Esophagus muscularis mucosa (tissue), 4 donors: ENCODE measurements around the gene UPF3A. TPM values are rescaled to one million over a fixed set of nuclear protein-coding genes. Genes with fewer than 3 reads are reported as not detected.

Experiments
- DNase-seq: peaks from one replicate; pipeline ENCODE4 v3.0.0-alpha.2; 2017; ENCODE audit errors: extremely low spot score
- H3K27ac ChIP-seq, 4 donors: fragments of 200-600 bp; sonication (generic); replicated peaks in 1 of 4; 1 replicate in 3 of 4; 2 replicates in 1 of 4; pipeline ENCODE4 v1.5.1; 2016 to 2019; ENCODE audit warnings: mild to moderate bottlenecking in 1 of 4
- H3K27me3 ChIP-seq, 4 donors: fragments of 200-600 bp; sonication (generic); one replicate each; pipeline versions ENCODE4 v1.5.1 to v1.6.0; 2016 to 2019
- H3K36me3 ChIP-seq, 4 donors: fragments of 200-600 bp; sonication (generic); one replicate each; pipeline ENCODE4 v1.5.1; 2016 to 2019
- H3K4me1 ChIP-seq, 4 donors: fragments of 200-600 bp; sonication (generic); one replicate each; pipeline ENCODE4 v1.5.1; 2016 to 2019
- H3K4me3 ChIP-seq, 4 donors: fragments of 200-600 bp; sonication (generic); 1 replicate in 2 of 4; 2 replicates in 2 of 4; pipeline ENCODE4 v1.5.1; 2016 to 2019; ENCODE audit warnings: mild to moderate bottlenecking in 4 of 4, moderate library complexity in 1 of 4
- H3K9me3 ChIP-seq, 4 donors: fragments of 200-600 bp; sonication (generic); 1 replicate in 3 of 4; 2 replicates in 1 of 4; pipeline ENCODE4 v1.5.1; 2016 to 2019
- EP300 ChIP-seq: sonication (generic); formaldehyde crosslinking; IDR thresholded peaks from one replicate; pipeline ENCODE4 v1.6.1; 2017; ENCODE audit warnings: antibody characterized with exemption
- POLR2A ChIP-seq: fragments of 450-650 bp; IDR thresholded peaks from one replicate; pipeline ENCODE4 v1.6.1; 2017; ENCODE audit warnings: antibody characterized with exemption, moderate library complexity, mild to moderate bottlenecking, low read depth
- POLR2AphosphoS5 ChIP-seq, 2 donors: sonication (generic); formaldehyde crosslinking; IDR thresholded peaks; one replicate each; pipeline ENCODE4 v1.6.1; 2017; ENCODE audit warnings: antibody characterized with exemption in 2 of 2
- WGBS: methylation state at CpG from one replicate; pipeline ENCODE4 v1.1.5; 2018; 5-methylcytosine and 5-hydroxymethylcytosine counted together
- intact Hi-C: fragments of 100-400 bp; cut with DNase I; formaldehyde crosslinking; loops from one replicate; pipeline ENCODE4 v1.15.1; 2023
- total RNA-seq, 4 donors: library from RNA; depleted of rRNA; stranded (reverse); fragments of >200 nt; gene quantifications; one replicate each; pipeline versions ENCODE4 v1.1.0 to v1.2.1, GENCODE V29; 2016
- TF ChIP-seq, protein P1 (sequence below), 3 experiments: fragments of 200-600 bp in 2 of 3; fragments of 450-650 bp in 1 of 3; sonication (generic) in 2 of 3; IDR thresholded peaks; one replicate each; pipeline ENCODE4 v1.5.1; 2017 to 2019; ENCODE audit warnings: antibody characterized with exemption in 3 of 3, mild to moderate bottlenecking in 2 of 3, moderate library complexity in 1 of 3

The UPF3A gene
- total RNA-seq, 4 donors from 2014 or later: 25.2 to 43.2 (median 35.6) TPM

DNA sequence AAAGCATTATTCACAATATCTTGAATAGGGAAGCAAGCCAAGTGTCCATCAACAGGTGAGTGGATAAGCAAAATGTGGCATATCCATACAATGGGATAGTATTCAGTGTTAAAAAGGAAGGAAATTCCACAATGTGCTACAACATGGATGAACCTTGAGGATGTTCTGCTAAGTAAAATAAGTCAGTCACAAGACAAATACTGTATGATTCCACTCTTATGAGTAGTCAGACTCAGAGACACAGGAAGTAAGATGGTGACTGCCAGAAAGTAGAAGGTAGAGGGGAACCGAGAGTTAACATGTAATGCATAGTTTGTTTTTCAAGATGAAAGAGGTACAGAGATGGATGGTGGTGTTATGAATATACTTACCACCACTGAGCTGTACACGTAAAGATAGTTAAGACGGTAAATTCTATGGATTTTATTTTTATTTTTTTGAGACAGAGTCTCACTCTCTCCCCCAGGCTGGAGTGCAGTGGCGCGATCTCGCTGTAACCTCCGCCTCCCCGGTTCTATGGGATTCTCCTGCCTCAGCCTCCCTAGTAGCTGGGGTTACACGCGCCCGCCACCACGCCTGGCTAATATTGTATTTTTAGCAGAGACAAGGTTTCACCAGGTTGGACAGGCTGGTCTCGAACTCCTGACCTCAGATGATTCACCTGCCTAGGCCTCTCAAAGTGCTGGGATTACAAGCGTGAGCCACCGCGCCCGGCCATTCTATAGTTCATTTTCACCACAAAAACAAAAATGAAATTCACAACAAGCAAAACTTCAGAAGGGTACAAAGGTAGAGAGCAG lies 31.9 kb downstream of the UPF3A start:
- peaks cover 26 to 40% (median 38%) of the 10 kb centered on the region in 4 donors for H3K4me1 ChIP-seq
- intact Hi-C loops: no loop called here
- H3K27ac ChIP-seq: peak overlapping the region; percentile 93 to 98 (median 94)
- DNase-seq: no peak
- no peaks in the 10 kb centered on the region for H3K9me3 ChIP-seq
- H3K27me3 ChIP-seq: no peaks in the 10 kb centered on the region
- no peak for TF ChIP-seq POLR2A
- no peak for TF ChIP-seq POLR2AphosphoS5 (IDR thresholded peaks at IDR 0.05)
- TF ChIP-seq EP300: no peak
- TF ChIP-seq, protein P1, sequence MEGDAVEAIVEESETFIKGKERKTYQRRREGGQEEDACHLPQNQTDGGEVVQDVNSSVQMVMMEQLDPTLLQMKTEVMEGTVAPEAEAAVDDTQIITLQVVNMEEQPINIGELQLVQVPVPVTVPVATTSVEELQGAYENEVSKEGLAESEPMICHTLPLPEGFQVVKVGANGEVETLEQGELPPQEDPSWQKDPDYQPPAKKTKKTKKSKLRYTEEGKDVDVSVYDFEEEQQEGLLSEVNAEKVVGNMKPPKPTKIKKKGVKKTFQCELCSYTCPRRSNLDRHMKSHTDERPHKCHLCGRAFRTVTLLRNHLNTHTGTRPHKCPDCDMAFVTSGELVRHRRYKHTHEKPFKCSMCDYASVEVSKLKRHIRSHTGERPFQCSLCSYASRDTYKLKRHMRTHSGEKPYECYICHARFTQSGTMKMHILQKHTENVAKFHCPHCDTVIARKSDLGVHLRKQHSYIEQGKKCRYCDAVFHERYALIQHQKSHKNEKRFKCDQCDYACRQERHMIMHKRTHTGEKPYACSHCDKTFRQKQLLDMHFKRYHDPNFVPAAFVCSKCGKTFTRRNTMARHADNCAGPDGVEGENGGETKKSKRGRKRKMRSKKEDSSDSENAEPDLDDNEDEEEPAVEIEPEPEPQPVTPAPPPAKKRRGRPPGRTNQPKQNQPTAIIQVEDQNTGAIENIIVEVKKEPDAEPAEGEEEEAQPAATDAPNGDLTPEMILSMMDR (IDR thresholded peaks at IDR 0.05): no peak
- no peaks in the 10 kb centered on the region for H3K36me3 ChIP-seq
- 87% methylated on average over 17 of the region's 17 CpGs for WGBS
- H3K4me3 ChIP-seq: peak overlapping the region; percentile 82 to 92 (median 84)

DNA sequence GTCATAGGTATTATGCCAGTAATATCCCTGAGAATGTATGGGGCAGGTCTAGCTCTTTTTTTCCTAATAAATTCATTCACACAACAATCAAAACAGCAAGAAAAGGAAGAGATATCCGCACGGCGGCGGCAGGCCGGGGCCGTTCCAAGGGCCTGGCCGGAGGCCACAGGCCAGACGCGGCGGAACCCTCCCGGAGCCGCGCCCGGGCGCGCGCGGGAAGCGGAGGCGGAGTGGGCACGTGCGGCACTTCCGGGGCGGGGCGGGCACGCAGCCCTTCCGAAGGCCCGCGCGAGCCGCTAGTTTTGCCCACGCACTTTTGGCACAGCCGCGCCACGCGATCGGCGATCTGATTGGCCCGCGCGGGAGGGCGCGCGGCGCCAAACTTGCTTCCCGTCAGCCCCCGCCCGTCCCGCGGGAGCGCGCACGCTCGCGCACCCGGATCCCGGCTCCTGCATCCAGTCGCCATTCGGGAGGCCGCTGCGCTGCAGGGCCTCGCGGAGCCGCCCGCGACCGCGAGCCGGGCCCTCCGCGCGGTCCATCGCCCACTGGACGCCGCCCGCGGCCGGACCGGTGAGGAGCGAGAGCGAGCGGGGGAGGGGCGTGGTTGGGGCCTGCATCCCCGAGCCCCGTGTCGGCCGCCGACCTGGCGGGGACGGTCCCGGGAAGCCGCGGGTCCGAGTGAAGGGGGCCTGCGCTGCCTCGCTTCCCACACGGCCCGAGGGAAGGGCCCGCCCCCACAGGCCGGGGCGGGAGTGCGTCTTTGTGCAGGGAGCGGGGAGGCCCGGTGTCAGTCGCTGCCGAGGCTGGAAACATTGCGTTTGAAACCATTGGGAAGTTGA lies 32.9 kb downstream of the UPF3A start, which contains the start of gene CHAMP1:
Gene CHAMP1 (plus strand): TSS at position 430 of the 839 bp plus-strand sequence. CDS start 9,340 bp downstream, outside the sequence.
- peak; percentile 99 for DNase-seq
- intact Hi-C loops: no loop called here
- Histone ChIP-seq H3K27ac (peak within 1 kb of the TSS; percentile 93 to 98 (median 94)), H3K27me3 (no peaks in the 10 kb centered on the region), H3K4me1 (peaks cover 36 to 50% (median 49%) of the 10 kb centered on the region in 4 donors), H3K9me3 (no peaks in the 10 kb centered on the region), H3K36me3 (no peaks in the 10 kb centered on the region), H3K4me3 (peak within 1 kb of the TSS; percentile 82 to 92 (median 84))
- TF ChIP-seq EP300 (no peak), POLR2AphosphoS5 (IDR thresholded peaks at IDR 0.05) (peak; percentile 70 to 82), POLR2A (peak; percentile 28)
- TF ChIP-seq, protein P1 (IDR thresholded peaks at IDR 0.05): peak in 1 of 3 experiments; percentile 2
- WGBS: 0% methylated on average over 15 of the region's 107 CpGs

DNA sequence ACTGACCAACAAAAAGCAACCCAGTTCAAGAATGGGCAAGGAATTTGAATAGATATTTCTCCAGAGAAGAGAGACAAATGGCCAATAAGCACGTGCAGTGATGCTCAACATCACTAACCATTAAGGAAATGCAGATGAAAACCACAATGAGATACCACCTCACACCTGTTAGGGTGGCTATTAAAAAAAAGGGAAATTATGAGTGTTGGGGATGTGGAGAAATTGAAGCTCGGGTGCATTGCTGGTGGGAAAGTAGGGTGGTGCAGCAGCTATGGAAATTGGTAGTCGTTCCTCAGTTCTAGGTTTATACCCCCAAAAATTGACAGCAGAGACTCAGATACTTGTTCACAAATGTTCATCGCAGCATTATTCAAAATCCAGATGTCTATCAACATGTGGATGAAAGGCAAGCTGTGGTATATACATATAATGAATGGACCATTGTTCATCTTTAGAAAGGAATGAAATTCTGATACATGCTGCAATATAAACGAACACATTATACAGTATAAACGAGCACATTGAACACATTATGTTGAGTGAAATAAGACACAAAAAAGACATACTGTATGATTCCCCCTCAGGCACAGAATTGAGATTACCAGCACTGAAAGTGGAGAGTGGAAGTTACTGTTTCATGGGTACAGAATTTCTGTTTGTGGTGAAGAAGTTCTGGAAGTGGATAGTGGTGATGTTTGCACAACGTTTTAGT lies 33.8 kb downstream of the UPF3A start:
- H3K4me1 ChIP-seq: peaks cover 43 to 60% (median 58%) of the 10 kb centered on the region in 4 donors

DNA sequence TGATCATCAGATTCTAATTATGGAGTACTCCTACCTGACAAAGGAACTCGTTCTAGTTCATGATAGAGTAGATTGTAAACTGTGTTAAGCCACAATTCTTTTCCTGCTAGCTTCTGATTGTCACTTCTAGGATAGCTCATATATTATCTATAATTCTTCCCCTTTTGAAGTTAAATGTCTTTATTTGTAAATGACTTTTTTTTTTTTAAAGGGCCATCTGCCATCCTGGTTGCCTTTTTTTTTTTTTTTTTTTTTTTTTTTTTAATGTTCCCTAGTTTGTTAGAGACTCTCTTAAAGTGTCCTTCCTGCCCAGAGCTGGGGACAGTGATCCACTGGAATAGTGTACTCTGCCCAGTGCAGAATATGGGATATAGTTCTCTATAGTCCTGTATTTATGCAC lies 37.2 kb downstream of the UPF3A start:
- no peaks in the 10 kb centered on the region for H3K9me3 ChIP-seq
- no peak for TF ChIP-seq EP300
- TF ChIP-seq, protein P1 (IDR thresholded peaks at IDR 0.05): no peak
- TF ChIP-seq POLR2AphosphoS5 (IDR thresholded peaks at IDR 0.05): no peak
- no peak for TF ChIP-seq POLR2A
- 24% methylated on average over 1 of the region's 1 CpG for WGBS

More for the DNA sequence above, 33.8 kb downstream of the UPF3A start:
- H3K36me3 ChIP-seq: no peaks in the 10 kb centered on the region
- H3K9me3 ChIP-seq: no peaks in the 10 kb centered on the region
- no peak for DNase-seq
- TF ChIP-seq, protein P1 (IDR thresholded peaks at IDR 0.05): no peak
- TF ChIP-seq POLR2AphosphoS5 (IDR thresholded peaks at IDR 0.05) (no peak), POLR2A (no peak), EP300 (no peak)
- H3K27me3 ChIP-seq: no peaks in the 10 kb centered on the region
- peak overlapping the region; percentile 93 to 98 (median 94) for H3K27ac ChIP-seq
- 15% methylated on average over 7 of the region's 7 CpGs for WGBS
- peak overlapping the region; percentile 82 to 92 (median 84) for H3K4me3 ChIP-seq
- intact Hi-C loops: no loop called here

More for the DNA sequence above, 37.2 kb downstream of the UPF3A start:
- peaks cover 17 to 27% (median 26%) of the 10 kb centered on the region in 4 donors for H3K36me3 ChIP-seq
- no peak overlapping the region for H3K4me3 ChIP-seq
- no peak for DNase-seq
- H3K4me1 ChIP-seq: peaks cover 39 to 57% (median 55%) of the 10 kb centered on the region in 4 donors
- intact Hi-C loops: no loop called here
- peak overlapping the region in 1 of 4 donors; percentile 32 for H3K27ac ChIP-seq
- no peaks in the 10 kb centered on the region for H3K27me3 ChIP-seq
